ENCODE measurements around the gene MINDY4. TPM values are rescaled to one million over a fixed set of nuclear protein-coding genes. Genes with fewer than 3 reads are reported as not detected.

MINDY4 gene
- total RNA-seq, 4 donors from 2014 or later: 8.4 to 31.1 (median 20.2) TPM

GRCh38 chr7:30931929-30932540 lies 160.8 kb downstream of the MINDY4 start:
- Histone ChIP-seq H3K4me3 (no peak overlapping the region), H3K9me3 (peaks cover 0 to 4% (median 2%) of the 10 kb centered on the region in 4 donors), H3K27me3 (no peaks in the 10 kb centered on the region), H3K36me3 (peaks cover 0 to 8% (median 2%) of the 10 kb centered on the region in 4 donors), H3K4me1 (peaks cover 4 to 28% (median 12%) of the 10 kb centered on the region in 4 donors), H3K27ac (replicated peaks in 1 of 4) (peak overlapping the region in 1 of 4 donors; percentile 33)
- TF ChIP-seq CTCF (IDR thresholded peaks at IDR 0.05) (no peak), POLR2AphosphoS5 (IDR thresholded peaks at IDR 0.05) (no peak)
- DNase-seq (ENCODE audit: extremely low spot score): peak; percentile 88
- intact Hi-C loops (cut with DNase I): no loop called here
- 94% methylated on average over 6 of the region's 9 CpGs for WGBS

- peaks cover 0 to 3% (median 0%) of the 10 kb centered on the region in 4 donors for H3K36me3 ChIP-seq
- intact Hi-C loops (cut with DNase I): no loop called here
These were observed 161.3 kb downstream of the MINDY4 start for GRCh38 chr7:30932562-30932961.

GRCh38 chr7:30933124-30933974 lies 162.1 kb downstream of the MINDY4 start:
- H3K27ac ChIP-seq (replicated peaks in 1 of 4): no peak overlapping the region
- no peaks in the 10 kb centered on the region for H3K9me3 ChIP-seq
- peaks cover 5 to 30% (median 14%) of the 10 kb centered on the region in 4 donors for H3K4me1 ChIP-seq
- WGBS: 86% methylated on average over 24 of the region's 26 CpGs
- no peaks in the 10 kb centered on the region for H3K27me3 ChIP-seq
- peak; percentile 87 for DNase-seq (ENCODE audit: extremely low spot score)
- no peak overlapping the region for H3K4me3 ChIP-seq
- no peaks in the 10 kb centered on the region for H3K36me3 ChIP-seq
- intact Hi-C loops (cut with DNase I): no loop called here
- TF ChIP-seq POLR2AphosphoS5 (IDR thresholded peaks at IDR 0.05): no peak
- no peak for TF ChIP-seq EP300 (IDR thresholded peaks at IDR 0.05)
- TF ChIP-seq POLR2A (IDR thresholded peaks at IDR 0.05; ENCODE audit: low read depth): no peak
- no peak for TF ChIP-seq CTCF (IDR thresholded peaks at IDR 0.05)

More at GRCh38 chr7:30932562-30932961, 161.3 kb downstream of the MINDY4 start:
- Histone ChIP-seq H3K27ac (replicated peaks in 1 of 4) (no peak overlapping the region), H3K9me3 (no peaks in the 10 kb centered on the region), H3K27me3 (no peaks in the 10 kb centered on the region), H3K4me3 (no peak overlapping the region), H3K4me1 (peaks cover 4 to 28% (median 12%) of the 10 kb centered on the region in 4 donors)
- 69% methylated on average over 4 of the region's 6 CpGs for WGBS
- DNase-seq (ENCODE audit: extremely low spot score): no peak
- TF ChIP-seq POLR2AphosphoS5 (IDR thresholded peaks at IDR 0.05) (no peak), CTCF (IDR thresholded peaks at IDR 0.05) (no peak), EP300 (IDR thresholded peaks at IDR 0.05) (no peak), POLR2A (IDR thresholded peaks at IDR 0.05; ENCODE audit: low read depth) (no peak)

GRCh38 chr7:30934225-30934624 lies 163.0 kb downstream of the MINDY4 start:
- TF ChIP-seq EP300 (IDR thresholded peaks at IDR 0.05) (no peak), POLR2AphosphoS5 (IDR thresholded peaks at IDR 0.05) (no peak), POLR2A (IDR thresholded peaks at IDR 0.05; ENCODE audit: low read depth) (no peak), CTCF (IDR thresholded peaks at IDR 0.05) (no peak)
- DNase-seq (ENCODE audit: extremely low spot score): peak; percentile 82
- no peak overlapping the region for H3K4me3 ChIP-seq
- no peaks in the 10 kb centered on the region for H3K27me3 ChIP-seq
- 94% methylated on average over 4 of the region's 5 CpGs for WGBS
- intact Hi-C loops (cut with DNase I): no loop called here
- H3K27ac ChIP-seq (replicated peaks in 1 of 4): no peak overlapping the region
- H3K9me3 ChIP-seq: no peaks in the 10 kb centered on the region
- H3K4me1 ChIP-seq: peaks cover 12 to 34% (median 20%) of the 10 kb centered on the region in 4 donors
- H3K36me3 ChIP-seq: no peaks in the 10 kb centered on the region
